A673 (cell line): ENCODE measurements around the gene TAS1R3. TPM values are rescaled to one million over a fixed set of nuclear protein-coding genes. Genes with fewer than 3 reads are reported as not detected.

Experiments
- BruUV-seq: library from RNA; stranded (reverse); fragments of 400-500 nt; replicated peaks from 2 replicates; lab custom pipeline; 2021; lab: Mats Ljungman, UMichigan
- CTCF ChIA-PET: fragments of 300-600 bp; sonication (Branson Sonifier 250); formaldehyde crosslinking; loops from one replicate; lab custom pipeline; 2022; ENCODE audit warnings: antibody characterized with exemption; lab: Charles Lee
- POLR2A ChIA-PET: fragments of 300-600 bp; sonication (Branson Sonifier 250); formaldehyde crosslinking; loops from one replicate; lab custom pipeline; 2022; ENCODE audit warnings: antibody characterized with exemption; ENCODE audit not compliant: low non-redundant PET; lab: Charles Lee
- DNase-seq: peaks from one replicate; pipeline ENCODE4 v3.0.0-alpha.2; 2015; ENCODE audit warnings: low spot score
- H3K27ac ChIP-seq: fragments of 200-600 bp; sonication (generic); 2 replicates; pipeline ENCODE4 v1.5.1; 2016; ENCODE audit warnings: mixed run types, low read depth, mild to moderate bottlenecking, mixed read lengths, antibody characterized with exemption, low read length; ENCODE audit not compliant: poor library complexity, severe bottlenecking
- H3K27me3 ChIP-seq: fragments of 200-600 bp; sonication (generic); replicated peaks from 2 replicates; pipeline ENCODE4 v1.6.1; 2017; ENCODE audit warnings: mixed run types, low read depth, mild to moderate bottlenecking, mixed read lengths, antibody characterized with exemption, low read length; ENCODE audit not compliant: insufficient read depth, poor library complexity
- H3K36me3 ChIP-seq: fragments of 200-600 bp; sonication (generic); 2 replicates; pipeline ENCODE4 v1.6.1; 2016; ENCODE audit warnings: mixed run types, mild to moderate bottlenecking, mixed read lengths, antibody characterized with exemption, low read length; ENCODE audit not compliant: insufficient read depth, poor library complexity, severe bottlenecking
- H3K4me1 ChIP-seq: fragments of 200-600 bp; sonication (generic); 2 replicates; pipeline ENCODE4 v1.6.1; 2017; ENCODE audit warnings: mixed run types, mild to moderate bottlenecking, mixed read lengths, antibody characterized with exemption, low read length; ENCODE audit not compliant: insufficient read depth, poor library complexity, severe bottlenecking
- H3K4me3 ChIP-seq: fragments of 200-600 bp; sonication (generic); 2 replicates; pipeline ENCODE4 v1.5.1; 2016; ENCODE audit warnings: low read depth, mixed run types, mild to moderate bottlenecking, mixed read lengths, low read length; ENCODE audit not compliant: poor library complexity, severe bottlenecking
- H3K9me3 ChIP-seq: fragments of 200-600 bp; sonication (generic); 2 replicates; pipeline ENCODE4 v1.6.1; 2016; ENCODE audit warnings: mixed run types, low read depth, mild to moderate bottlenecking, mixed read lengths, antibody characterized with exemption, low read length; ENCODE audit not compliant: poor library complexity, severe bottlenecking
- CTCF ChIP-seq: fragments of 300-800, 200-600 bp; sonication (generic); conservative IDR thresholded peaks from 2 replicates; pipeline ENCODE4 v1.5.1; 2017; ENCODE audit warnings: low read depth, mild to moderate bottlenecking, antibody characterized with exemption, low read length, moderate library complexity, mixed read lengths
- EZH2 ChIP-seq: fragments of 200-600 bp; sonication (generic); IDR thresholded peaks from 2 replicates; pipeline ENCODE4 v1.6.1; 2017; ENCODE audit warnings: borderline replicate concordance, low read depth, mild to moderate bottlenecking, mixed read lengths, antibody characterized with exemption, low read length; ENCODE audit not compliant: poor library complexity, severe bottlenecking
- intact Hi-C: fragments of 100-400 bp; cut with micrococcal nuclease; formaldehyde crosslinking; loops from one replicate; pipeline ENCODE4 v1.10.0; 2022; ENCODE audit not compliant: unreplicated experiment
- total RNA-seq: library from RNA; stranded (reverse); gene quantifications from 2 replicates; pipeline ENCODE4 v1.2.3, GENCODE V29; 2021

TAS1R3 gene
- total RNA-seq, 1 experiment from 2014 or later = 0.21 TPM

- POLR2A ChIA-PET = no interaction called here
Observed at GRCh38 chr1:1297802-1298424, 33.2 kb upstream of the TAS1R3 start.

GRCh38 chr1:1298861-1299685 lies 32.0 kb upstream of the TAS1R3 start:
- Histone ChIP-seq H3K4me3 (no peak overlapping the region), H3K27me3 (no peaks in the 10 kb centered on the region), H3K9me3 (no peaks in the 10 kb centered on the region), H3K36me3 (peaks cover 2% of the 10 kb centered on the region), H3K4me1 (peaks cover 3% of the 10 kb centered on the region), H3K27ac (no peak overlapping the region)
- POLR2A ChIA-PET = no interaction called here
- BruUV-seq = no TSS peak
- TF ChIP-seq CTCF (no peak), EZH2 (no peak)
- CTCF ChIA-PET = no interaction called here
- DNase-seq = no peak
- intact Hi-C loops = no loop called here

More at GRCh38 chr1:1297802-1298424, 33.2 kb upstream of the TAS1R3 start:
- TF ChIP-seq CTCF = no peak
- no peak for TF ChIP-seq EZH2
- H3K4me1 ChIP-seq = no peaks in the 10 kb centered on the region
- no TSS peak for BruUV-seq
- no peak for DNase-seq
- no peaks in the 10 kb centered on the region for H3K27me3 ChIP-seq
- CTCF ChIA-PET = no interaction called here
- H3K27ac ChIP-seq = no peak overlapping the region
- intact Hi-C loops = no loop called here
- no peak overlapping the region for H3K4me3 ChIP-seq
- peaks cover 3% of the 10 kb centered on the region for H3K36me3 ChIP-seq
- no peaks in the 10 kb centered on the region for H3K9me3 ChIP-seq

GRCh38 chr1:1299686-1300351 lies 31.3 kb upstream of the TAS1R3 start:
- BruUV-seq = no TSS peak
- CTCF ChIA-PET = no interaction called here

More at GRCh38 chr1:1299686-1300351, 31.3 kb upstream of the TAS1R3 start:
- no peaks in the 10 kb centered on the region for H3K9me3 ChIP-seq
- POLR2A ChIA-PET = no interaction called here
- H3K36me3 ChIP-seq = no peaks in the 10 kb centered on the region
- no peak overlapping the region for H3K27ac ChIP-seq
- DNase-seq = no peak
- TF ChIP-seq CTCF (peak; percentile 48), EZH2 (no peak)
- intact Hi-C loops = loop anchor here (10.0 kb wide), 1 partner anchor 275 kb away; the partner anchor contains the start of gene AGRN
- peaks cover 11% of the 10 kb centered on the region for H3K4me1 ChIP-seq
- H3K4me3 ChIP-seq = no peak overlapping the region
- no peaks in the 10 kb centered on the region for H3K27me3 ChIP-seq
